Right renal cortex interstitium (tissue), 3 donors: ENCODE results near the gene TTC9B. TPM values are rescaled to one million over a fixed set of nuclear protein-coding genes. Genes with fewer than 3 reads are reported as not detected.
"Not testable (repeated sequence)": the region's sequence is repeated elsewhere in the genome, so short reads cannot be mapped to it uniquely, and the experiment has no call there.

Experiments used
- DNase-seq, 3 donors: peaks; one replicate each; pipeline ENCODE4 v3.0.0-alpha.2; 2013; ENCODE audit warnings: low read depth in 3 of 3, low spot score in 2 of 3
- polyA plus RNA-seq, 3 donors: library from polyadenylated mRNA; unstranded; fragments of 120-200 nt; gene quantifications; one replicate each; pipeline ENCODE4 v1.2.1, GENCODE V29; 2013; ENCODE audit not compliant: insufficient read length in 3 of 3

Gene TTC9B
- polyA plus RNA-seq, 3 donors, result 0.16 TPM; not detected in 2

DNA sequence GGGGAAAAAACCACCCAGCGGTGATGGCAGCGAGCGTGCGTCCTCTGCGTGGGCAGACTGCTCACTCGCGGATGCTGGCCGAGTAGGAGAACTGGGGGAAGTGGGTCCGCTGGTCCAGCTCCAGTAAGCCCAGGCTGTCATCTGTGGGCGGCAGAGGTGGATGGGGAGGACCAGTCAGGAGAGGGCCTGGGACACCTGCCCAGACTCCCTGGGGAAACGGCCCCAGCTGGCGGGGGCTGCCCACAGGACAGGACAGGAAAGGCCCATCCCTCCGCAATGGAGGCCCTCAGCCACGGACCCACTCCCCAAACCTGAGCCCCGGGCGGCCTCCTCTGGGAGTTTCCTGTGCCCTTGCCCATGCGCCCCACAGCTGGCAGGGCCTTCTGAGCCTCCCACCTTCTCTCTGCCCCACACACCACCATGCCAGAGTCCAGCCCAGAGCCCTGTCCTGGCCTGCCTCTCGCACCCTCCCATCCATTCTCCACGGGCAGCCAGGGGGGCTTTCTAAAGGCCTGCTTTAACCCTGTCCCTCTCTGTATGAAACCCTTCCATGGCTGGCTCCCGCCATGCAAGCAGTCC is 15.7 kb upstream of the TTC9B start:
- no peak for DNase-seq

DNA sequence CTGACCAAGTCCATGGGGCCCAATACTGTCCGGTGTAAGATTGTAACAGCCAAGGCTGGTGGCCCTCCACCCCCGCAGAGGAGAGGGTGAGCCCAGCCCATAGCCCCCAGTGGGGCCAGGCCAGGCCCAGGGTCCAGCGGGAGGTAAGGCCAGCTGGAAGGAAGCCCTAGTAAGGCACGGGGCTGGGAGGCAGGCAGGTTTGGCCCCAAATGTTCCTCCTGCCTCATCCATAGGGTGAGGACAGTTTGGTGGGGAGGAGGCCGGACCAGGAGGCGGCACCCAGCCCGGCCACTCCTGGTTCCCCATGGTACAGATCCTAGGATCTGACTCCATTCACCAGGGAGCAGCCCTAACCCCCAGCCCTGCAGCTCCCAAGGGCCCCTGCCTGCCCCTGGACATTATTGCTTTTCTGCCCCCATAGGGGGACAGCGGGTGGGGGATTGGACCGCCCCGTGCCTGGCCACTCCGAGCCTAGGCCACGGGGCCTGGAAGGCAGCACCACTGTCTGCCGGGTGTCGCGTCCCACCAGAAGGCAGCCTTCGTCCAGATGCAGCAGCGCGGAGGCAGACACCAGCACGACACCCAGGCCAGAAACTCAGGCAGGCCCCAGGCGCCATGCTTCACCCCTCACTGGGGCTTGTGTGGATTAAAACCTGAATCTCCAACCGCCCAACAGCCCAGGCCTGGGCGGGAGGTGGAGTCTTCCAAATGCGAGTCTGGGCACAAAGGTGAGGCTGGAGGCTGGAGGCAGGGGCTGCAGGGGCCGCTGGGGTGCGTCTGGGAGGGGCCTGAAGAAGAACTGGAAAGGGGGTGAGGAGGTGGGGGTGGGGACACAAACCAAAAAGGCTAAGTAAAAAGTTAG is 15.0 kb upstream of the TTC9B start:
- no peak for DNase-seq

DNA sequence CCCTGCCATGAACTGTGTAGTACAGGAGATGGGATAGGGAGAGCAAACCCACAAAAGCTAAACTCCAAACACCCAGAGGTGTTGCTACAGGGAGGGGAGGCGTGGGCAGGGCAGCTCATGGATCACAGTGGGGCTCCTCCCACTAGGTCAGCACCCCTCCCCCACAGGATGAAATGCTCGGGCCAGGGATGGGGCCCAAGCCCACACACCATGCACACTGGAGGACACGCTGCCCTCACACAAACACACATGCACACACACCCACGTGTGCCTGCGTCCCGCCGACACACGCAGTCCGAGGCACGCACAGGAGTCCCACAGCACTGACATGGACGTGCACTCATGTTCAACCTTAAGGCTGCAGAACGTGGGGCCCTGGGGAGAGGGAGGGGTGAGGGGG is 14.3 kb upstream of the TTC9B start:
- no peak for DNase-seq

DNA sequence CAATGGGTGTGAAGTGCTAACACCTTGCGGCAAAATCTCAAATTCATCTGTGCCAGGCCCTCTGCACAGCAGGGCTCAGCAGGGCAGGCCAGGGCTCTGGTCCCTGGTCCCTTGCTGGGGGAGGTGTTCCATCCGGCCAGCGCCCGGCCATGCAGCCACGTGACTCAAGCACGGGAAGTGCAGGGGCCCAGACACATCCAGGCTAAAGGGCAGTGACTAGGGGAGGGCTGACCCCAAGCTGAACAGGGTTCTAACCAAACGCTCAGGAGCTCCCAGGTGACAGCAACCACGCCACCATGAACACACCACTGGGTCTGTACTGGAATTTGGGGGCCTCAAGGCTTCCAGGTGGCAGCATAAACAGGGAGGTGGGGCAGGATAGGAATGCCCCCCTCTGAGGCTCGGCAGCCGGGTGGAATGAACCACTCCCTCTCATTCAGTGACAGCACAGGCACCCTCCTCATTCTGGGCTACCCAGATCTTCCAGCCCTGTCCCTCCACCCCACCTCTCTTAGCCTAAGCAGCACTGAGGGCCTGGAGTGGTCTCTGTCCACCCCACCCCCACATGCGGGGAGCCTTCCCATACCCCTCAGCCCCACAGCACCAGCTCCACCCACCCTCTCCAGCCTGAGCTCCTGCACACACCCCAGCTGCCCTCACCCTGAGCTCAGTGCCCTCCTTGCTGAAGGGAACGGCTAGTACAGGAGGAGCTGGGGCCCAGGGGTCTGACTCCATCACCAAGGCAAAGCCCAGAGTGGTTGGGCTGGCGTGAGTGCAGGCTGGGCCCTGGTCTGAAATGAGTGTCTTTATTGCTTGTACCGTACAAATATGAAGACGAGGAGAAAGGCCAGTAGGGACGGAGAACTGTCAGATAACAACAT is 13.6 kb upstream of the TTC9B start:
- no peak for DNase-seq

DNA sequence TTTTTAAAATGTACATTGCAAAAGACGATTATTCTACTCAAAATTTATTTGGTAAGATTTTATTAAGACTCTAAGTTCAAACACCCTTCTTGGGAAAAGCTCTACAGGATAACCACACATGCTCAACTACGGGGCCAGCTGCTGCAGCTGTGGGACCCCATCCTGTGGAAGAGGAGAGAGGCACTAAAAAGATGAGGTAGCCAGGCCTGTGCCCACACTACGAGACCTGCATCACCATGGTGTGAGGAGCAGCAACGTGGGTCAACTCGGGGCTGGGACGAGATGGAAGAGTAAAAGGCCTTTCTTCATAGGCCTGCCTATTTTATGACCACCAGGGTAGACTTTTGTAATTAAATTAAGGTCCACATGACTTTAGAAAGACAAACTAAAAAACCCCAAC is 12.9 kb upstream of the TTC9B start:
- DNase-seq, result no peak

DNA sequence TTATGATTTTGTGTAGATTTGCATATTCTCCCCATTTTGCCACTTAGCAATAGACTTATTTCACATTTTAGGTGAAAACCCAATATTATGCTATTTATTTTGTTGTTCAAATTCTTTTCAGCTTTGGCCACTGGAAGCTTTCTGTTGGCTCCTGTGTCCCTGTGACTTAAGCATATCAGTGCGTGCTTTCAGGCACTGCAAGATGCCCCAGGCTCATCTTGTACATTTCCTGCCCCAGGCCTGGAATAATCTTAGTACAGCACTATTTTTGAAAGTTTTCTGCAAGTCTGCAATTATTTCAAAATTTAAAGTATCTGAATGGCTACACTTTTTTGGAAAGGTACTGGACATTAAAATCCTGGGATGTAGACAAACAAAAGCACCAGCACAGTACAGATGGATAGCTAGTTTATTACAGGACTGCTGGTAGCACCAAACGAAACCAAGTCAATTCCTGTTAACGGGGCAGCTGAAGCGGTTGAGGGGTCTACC is 11.8 kb upstream of the TTC9B start:
- no peak for DNase-seq

DNA sequence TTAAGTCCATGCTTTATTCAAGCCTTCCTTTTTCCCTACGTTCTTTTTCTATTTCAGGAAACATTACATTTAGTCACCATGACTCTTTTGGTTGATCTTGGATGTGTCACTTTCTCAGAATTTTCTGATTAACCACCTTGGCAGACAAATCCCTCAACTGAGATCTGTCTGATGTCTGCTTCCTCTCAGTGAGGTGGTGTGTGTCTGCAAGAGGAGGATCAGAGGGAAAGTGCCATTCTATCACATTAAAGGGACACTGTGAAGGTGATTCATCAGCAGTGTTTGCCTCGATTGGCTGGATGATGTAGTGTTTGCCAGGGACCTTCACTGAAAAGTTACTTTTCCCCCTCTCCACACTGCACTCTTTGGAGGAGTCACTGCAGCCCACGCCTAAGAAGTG is 11.3 kb upstream of the TTC9B start:
- DNase-seq, result no peak

DNA sequence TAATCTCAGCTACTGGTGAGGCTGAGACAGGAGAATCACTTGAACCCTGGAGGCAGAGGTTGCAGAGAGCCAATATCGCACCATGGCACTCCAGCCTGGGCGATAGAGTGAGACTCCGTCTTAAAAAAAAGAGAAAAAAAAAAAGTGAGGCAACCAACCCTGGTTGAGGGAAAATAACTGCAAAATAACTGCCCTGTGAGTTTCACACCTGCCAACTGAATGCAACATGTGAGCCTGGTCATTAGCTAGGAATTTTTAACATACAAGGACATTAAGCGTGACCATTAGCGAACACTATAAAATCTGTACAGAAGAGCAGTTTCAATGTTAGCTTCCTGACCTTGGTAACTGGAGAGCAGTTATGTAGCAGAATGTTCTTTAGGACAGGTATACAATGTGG is 10.7 kb upstream of the TTC9B start:
- DNase-seq, result no peak

DNA sequence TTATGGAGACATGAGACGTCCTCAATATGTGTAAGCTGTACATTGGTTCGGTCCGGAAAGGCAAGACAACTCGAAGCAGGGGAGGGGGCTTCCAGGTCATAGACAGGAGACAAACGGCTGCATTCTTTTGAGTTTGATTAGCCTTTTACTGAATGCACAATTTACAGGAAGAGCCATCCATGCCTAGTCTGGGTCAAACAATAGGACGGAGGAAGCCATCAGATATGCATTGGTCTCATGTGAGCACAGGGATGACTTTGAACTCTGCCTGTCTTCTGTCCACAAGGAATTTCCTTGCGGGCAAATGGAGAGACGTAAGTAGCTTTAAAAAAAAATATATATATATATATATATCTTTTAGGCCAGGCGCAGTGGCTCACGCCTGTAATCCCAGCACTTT is 10.2 kb upstream of the TTC9B start:
- DNase-seq, result no peak

DNA sequence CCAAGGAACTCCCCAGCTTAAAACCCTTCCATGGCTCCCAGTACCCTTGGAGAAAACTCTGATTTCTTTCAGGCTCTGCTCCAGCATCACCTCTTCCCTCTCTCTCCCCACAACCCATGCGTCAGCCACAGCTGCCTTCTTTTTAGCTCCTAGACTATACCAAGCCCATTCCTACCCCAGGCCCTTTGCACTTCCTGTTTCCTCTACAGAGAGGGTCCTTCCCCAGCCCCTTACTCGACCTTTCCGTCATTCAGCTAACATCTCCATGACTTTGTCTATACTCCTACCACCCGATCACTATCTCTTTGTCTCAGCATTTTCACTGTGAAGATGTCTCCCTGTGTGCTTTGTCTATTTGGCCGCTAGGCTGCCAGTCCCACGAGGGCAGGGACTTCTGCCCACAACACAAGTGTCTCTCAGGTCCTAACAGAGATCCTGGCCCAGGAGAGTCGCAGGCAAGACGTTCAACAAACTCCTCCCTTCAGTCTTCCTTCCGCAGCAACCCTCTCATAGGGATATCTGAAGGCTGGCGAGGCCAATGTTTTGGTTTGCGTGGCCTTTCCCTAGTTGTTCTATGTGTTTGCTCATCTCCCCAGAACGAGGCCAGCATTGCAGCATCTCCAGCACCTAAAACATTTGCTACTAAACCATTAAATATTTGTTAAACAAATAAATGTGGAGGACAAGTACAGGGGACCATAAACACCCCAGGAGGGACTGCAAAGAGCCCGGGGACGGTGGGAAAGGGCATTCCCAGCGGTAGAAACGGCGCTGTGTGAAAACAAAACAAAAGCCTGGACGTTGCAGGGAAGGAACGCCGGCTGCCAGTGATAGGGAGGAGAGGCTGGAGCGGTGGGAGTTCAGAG is 7.5 kb upstream of the TTC9B start:
- DNase-seq, result no peak

DNA sequence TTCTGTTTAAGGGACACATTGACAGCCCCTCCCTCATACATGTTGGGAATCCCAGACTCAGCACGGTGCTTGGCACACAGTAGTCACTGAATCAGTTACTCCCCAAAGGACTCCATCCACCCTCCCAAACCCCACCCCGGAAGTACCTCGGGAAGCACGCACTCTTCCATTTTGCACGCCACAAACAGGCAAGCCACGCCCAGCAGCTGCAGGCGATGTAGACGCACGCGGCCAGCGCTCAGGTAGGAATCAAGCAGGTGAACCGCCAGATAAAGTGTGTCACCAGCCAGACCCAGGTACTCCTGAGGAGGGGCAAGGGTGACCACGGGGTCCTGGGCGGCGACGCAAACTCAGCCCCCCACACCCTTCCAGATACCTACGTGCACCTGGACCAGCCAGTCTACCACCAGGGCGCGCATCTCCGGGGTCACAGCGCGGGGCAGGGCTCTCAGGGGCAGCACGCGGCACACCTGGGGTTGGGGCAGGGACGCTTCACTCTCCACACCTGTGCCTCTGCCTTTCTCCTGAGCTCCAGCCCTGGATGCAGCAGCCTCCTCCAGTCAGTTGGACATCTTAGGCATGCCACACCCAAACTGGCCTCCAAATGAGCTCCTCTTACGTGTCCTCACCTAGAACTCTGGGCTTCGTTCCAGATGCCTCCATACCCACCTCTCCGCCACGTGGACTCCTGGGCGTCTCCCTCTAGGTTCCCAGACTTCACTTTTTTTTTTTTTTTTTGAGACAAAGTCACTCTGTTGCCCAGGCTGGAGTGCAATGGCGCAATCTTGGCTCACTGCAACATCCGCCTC is 6.4 kb upstream of the TTC9B start:
- DNase-seq, result no peak

DNA sequence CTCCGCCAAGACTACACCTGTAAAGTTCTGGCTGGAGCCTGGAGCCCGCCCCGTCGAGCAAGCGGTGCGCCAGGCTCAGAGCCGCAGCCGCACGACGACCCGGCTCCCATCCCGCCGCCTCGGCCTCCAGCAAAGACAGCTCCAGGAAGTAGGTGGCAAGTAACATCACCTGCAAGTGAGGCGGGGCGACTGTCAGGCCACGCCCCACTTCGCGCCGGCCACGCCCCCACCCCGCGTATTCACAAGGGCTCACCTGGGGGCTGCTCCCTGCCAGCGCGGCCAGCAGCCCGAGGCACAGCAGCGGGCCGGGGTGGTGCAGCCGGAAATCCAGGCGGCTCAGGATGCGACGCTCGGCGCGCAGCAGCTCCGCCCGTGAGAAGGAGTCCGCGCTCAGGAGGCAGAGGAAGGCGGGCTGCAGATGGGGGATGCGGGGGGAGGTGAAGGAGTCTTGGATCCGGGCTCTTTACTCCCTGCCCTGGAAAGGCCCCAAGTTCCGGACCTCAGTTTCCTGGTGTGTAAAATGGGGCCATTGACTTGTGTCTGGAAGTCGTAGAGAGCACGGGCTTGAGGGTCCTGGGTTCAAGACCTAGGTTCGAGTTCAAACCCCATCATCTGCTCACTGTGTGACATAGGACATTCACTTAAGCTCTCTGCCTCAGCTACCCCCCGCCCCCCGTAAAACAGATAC is 5.1 kb upstream of the TTC9B start:
- DNase-seq, result no peak

DNA sequence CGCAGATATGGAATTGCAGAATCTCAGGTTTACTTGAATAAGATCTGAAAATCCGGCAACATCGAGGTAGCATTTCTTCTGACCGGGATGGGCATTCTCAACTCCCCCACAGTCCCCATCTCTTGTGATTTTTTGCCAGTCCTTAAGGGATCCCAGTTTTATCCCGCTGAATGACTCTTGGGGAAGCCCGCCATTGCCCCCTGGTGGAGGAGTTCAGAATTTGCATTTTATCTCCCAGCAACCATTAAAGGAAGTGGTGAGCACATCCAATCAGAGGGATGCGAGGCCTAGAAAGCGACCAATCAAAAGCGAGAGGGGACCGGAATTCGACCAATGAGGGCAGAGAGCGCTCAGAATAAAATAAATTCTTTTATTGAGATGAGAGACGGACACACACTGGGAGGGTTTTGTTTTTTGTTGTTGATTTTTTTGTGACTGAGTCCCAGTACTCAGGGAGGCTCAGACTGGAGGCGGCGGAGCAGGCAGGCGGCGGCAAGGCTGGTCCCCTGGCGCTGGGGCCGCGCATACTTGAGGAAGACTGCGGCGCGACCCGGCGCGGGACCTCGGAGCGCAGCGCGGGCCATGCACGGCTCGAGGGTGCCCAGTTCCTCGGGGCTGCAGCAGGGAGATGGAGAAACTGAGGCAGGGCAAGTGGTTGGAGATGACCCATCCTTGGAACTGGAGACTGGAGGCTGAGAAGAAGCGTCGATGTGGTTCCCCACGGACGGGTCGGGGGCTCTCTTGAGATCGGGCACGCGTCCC is 3.9 kb upstream of the TTC9B start:
- peak; percentile 51 to 71 (median 65) for DNase-seq

DNA sequence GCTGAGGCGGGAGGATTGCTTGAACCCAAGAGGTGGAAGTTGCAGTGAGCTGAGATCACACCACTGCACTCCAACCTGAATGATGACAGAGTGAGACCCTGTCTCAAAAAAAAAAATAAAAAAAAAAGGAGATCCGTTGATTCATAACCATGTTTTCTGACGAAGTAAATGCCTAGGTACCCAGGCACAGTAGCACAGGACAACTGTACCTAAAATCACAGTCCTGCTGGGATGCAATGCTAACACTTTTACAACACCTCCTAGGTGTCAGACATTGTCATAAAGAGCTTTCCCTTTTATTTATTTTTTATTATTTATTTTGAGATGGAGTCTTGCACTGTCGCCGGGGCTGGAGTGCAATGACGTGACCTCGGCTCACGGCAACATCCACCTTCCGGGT is 2.5 kb upstream of the TTC9B start:
- DNase-seq, result no peak

DNA sequence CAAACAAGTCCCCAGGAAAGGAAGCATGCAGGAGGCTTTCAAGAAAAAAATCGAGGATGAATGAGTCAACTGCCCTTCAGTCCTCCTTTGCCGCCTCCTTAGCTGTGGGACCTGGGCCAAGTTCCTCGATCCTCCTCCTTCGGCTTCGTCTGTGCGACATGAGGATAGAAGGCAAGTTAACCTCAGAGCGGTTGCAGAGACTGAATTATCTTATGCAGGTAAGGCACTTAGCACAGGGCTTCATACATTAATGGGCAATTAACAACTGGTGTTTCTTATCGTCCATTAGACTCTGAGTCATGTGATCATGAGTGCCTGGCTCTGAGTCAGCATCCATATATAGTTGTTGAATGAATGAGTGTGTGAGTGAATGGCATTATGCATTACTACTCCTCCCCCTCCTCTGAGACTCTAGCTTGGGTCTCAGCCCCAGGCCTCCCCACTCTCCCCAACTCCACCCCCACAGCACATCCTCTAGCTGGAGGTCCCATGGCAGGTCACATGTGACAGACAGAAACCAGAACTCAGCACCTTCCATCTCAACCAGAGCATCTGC is 1.6 kb upstream of the TTC9B start:
- no peak for DNase-seq

DNA sequence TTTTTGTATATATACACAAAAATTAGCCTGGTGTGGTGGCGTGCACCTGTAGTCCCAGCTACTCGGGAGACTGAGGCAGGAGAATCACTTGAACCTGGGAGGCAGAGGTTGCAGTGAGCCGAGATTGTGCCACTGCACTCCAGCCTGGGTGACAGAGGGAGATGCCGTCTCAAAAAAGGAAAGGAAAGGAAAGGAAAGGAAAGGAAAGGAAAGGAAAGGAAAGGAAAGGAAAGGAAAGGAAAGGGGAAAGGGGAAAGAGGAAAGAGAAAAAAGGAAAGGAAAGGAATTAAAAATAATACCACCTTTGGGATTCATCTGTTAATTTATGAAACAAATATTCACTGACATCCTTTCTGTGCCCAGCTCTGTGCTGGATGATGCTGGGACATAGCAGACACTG is 845 bp upstream of the TTC9B start:
- not testable (repeated sequence) for DNase-seq

DNA sequence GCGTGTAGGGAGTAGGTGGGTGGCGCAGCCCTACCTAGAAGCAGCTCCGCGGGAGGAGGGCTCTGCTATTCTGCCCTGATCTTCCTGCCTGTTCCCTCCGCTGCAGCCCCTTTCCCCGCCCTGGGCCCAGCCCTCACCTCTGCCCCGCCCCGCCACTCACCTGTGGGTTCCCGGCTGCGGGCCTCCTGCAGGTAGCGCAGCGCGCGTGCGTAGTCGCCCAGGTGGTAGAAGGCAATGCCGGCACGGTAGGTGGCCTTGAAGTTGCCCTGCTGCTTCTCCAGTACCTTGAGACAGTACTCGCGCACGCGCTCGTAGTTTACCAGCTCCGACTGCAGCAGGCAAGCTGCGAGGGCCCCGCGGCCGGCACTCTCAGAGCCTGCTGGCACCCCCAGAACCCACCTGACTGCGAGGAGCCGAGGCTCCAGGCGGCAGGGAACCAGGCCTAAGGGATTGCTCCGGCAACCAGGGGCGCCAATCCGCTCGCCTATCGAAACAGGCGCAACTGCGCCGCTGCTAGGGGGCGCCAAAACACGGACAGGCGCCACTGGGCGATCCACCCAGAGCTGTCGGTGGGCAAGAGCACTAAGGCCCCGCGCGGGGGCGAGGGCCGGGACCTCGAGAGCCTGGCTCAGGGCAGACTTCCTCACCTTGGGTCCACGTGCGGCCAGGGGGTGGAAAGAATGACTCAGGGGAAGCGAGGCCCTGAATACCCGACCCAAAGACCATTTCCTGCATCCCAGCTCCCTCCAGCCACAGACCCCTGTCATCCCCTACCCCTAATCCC is 965 bp downstream of the TTC9B start:
- no peak for DNase-seq
